NCI-H524 (cell line): ENCODE results near the gene CD164L2.

Source experiments
- DNase-seq, 2 experiments: peaks; one replicate each; lab custom pipeline; 2025; lab: John Stamatoyannopoulos, UW

CD164L2 gene

GRCh38 chr1:27405074-27405473 is 21.9 kb upstream of the CD164L2 start:
- no peak for DNase-seq

GRCh38 chr1:27403931-27404330 is 20.8 kb upstream of the CD164L2 start:
- DNase-seq = no peak

- peak in 1 of 2 experiments; percentile 24 for DNase-seq
These were observed 20.1 kb upstream of the CD164L2 start for GRCh38 chr1:27403065-27403726.

- DNase-seq = no peak
These were observed 19.2 kb upstream of the CD164L2 start for GRCh38 chr1:27402349-27402754.

- DNase-seq = no peak
These were observed 17.8 kb upstream of the CD164L2 start for GRCh38 chr1:27400963-27401341.

- no peak for DNase-seq
These were observed 17.2 kb upstream of the CD164L2 start for GRCh38 chr1:27400082-27400962.

GRCh38 chr1:27399251-27400025 is 16.3 kb upstream of the CD164L2 start:
- DNase-seq = no peak

GRCh38 chr1:27398405-27399149 is 15.4 kb upstream of the CD164L2 start:
- no peak for DNase-seq

GRCh38 chr1:27397749-27398148 is 14.6 kb upstream of the CD164L2 start:
- no peak for DNase-seq

- DNase-seq = no peak
These were observed 14.0 kb upstream of the CD164L2 start for GRCh38 chr1:27397110-27397509.

- peak in 1 of 2 experiments; percentile 69 for DNase-seq
These were observed 12.5 kb upstream of the CD164L2 start for GRCh38 chr1:27395441-27396195.

GRCh38 chr1:27394925-27395324 is 11.8 kb upstream of the CD164L2 start:
- DNase-seq = no peak

GRCh38 chr1:27394282-27394658 is 11.1 kb upstream of the CD164L2 start:
- DNase-seq = no peak

GRCh38 chr1:27393641-27394281 is 10.6 kb upstream of the CD164L2 start:
- DNase-seq = no peak

- no peak for DNase-seq
These were observed 9.9 kb upstream of the CD164L2 start for GRCh38 chr1:27392778-27393635.

- DNase-seq = peak; percentile 79 to 90
These were observed 9.1 kb upstream of the CD164L2 start, which contains the start of gene GPR3 for GRCh38 chr1:27392096-27392777. GPR3 (plus strand) TSS chr1:27392622; CDS start chr1:27393799, 1,177 bp downstream.

GRCh38 chr1:27391511-27392095 is 8.5 kb upstream of the CD164L2 start:
- DNase-seq = peak; percentile 18 to 65

GRCh38 chr1:27388337-27389005 is 5.3 kb upstream of the CD164L2 start:
- peak; percentile 54 to 72 for DNase-seq
